GM21381 (cell line): ENCODE measurements around the gene DMPK.

Source experiments
- ATAC-seq: cut with Tn5 transposase; IDR thresholded peaks from one replicate; pipeline ENCODE4 v1.9.1; 2021; ENCODE audit warnings: mild to moderate bottlenecking, moderate library complexity; ENCODE audit not compliant: unreplicated experiment

Gene DMPK, protein sequence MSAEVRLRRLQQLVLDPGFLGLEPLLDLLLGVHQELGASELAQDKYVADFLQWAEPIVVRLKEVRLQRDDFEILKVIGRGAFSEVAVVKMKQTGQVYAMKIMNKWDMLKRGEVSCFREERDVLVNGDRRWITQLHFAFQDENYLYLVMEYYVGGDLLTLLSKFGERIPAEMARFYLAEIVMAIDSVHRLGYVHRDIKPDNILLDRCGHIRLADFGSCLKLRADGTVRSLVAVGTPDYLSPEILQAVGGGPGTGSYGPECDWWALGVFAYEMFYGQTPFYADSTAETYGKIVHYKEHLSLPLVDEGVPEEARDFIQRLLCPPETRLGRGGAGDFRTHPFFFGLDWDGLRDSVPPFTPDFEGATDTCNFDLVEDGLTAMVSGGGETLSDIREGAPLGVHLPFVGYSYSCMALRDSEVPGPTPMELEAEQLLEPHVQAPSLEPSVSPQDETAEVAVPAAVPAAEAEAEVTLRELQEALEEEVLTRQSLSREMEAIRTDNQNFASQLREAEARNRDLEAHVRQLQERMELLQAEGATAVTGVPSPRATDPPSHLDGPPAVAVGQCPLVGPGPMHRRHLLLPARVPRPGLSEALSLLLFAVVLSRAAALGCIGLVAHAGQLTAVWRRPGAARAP

DNA sequence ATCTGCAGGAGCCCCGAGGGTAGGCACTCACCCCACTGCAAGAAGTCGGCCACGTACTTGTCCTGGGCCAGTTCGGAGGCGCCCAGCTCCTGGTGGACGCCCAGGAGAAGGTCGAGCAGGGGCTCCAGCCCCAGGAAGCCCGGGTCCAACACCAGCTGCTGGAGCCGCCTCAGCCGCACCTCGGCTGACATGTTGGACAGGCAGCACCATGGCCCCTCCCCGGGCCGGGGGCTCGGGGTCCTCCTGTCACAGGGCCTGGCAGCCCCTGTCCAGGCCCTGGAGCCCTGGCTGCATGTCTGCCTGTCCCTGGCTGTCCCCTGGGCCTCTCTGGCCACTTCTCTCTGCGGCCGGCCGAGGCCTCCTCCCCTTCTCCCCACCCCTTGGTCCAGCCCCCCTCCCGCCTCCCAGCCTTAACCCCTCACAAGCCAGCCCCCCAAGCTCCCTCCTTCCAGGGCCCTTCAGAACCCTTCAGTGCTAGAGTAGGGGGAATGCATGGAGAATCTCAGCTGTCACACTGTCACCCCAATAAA lies at the start of gene DMPK:
DMPK (minus strand) TSS at position 329 of the 530 bp plus-strand sequence; CDS start at position 191, 138 bp downstream.
- ATAC-seq: no peak

DNA sequence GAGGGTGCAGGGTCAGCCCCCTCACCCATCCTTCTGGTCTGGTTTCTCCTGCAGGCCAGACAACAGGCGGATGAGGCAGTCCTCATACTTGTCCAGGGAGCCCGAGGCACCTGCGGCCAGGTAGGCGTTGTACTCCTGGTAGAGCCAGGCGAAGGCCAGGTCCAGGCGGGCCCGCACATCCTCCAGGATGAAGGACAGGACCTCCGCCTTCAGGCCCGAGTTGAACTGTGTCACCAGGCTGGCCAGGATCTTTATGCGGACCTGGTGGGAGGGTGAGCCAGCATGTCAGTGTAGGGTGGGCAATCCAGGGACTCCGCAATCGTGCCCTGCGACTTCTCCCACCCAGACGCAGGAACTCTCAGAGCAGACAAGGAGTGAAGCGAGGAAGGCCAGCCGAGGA lies 46.7 kb upstream of the DMPK start:
- ATAC-seq: no peak

DNA sequence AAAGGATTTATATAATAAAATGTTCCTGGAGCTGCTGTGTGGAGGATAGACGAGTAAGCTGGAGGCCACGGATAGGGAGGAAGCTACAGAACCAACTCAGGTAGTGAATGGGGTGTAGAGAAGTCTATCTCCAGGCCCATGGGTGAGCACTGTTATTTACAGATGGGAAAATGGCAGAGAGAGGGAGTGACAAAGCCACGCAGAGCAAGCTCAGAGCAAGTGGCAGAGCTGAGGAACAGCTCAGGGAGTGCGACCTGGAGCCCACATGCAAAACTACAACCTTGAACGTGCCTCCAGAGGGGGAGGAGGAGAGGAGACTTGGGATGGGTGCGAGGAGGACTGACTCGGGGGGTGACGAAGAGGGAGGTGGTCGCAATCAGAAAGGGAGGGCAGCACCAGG lies 46.2 kb upstream of the DMPK start:
- no peak for ATAC-seq

DNA sequence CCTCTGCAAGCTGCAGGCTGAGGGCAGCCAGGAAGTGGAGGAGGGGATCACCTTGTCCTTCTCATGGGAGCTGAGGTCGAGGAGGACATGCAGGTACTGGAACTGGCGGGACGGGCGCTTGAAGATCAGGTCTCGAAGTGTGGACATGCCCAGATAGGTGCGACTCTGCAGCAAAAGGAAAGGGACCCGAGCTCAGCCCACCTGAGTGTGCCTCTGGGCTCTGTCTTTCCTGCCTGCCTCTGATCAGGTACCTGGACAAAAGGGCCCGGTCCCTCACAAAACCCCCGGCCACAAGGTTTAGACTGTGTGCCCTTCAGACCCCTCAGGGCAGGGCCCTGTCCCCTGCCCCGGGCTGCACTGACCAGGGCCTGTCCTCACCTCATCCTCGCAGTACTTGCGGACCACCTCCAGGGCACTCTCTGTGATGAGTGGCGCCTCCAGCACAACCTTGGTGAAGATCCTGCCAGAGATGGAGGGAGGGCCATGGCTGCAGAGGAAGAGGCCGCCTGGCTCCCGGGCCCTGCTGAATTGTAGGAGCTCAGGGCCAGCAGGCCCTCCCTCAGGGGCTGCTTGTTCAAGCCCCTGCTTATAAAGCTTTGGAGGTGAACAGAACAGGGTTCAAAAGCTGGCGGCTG lies 45.3 kb upstream of the DMPK start:
- no peak for ATAC-seq

DNA sequence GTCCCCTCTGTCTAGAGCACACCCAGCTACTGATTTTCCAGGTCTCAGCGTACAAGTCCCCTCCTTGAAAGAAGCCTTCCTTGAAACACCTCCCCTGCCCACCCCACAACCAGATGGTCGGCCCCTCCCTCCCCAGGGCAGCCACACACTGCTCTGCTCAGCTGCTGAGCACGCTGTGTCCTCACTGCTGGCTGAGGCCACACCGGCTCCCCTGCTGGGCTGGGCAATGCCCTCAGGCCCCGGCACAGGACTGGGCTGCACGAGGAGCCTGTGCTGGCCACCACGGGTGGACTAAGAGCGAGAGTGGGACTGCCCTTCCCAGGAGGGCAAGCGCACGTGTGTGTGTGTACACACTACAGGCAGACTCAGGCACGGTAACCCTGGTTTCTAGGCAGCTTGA lies 44.6 kb upstream of the DMPK start:
- no peak for ATAC-seq

DNA sequence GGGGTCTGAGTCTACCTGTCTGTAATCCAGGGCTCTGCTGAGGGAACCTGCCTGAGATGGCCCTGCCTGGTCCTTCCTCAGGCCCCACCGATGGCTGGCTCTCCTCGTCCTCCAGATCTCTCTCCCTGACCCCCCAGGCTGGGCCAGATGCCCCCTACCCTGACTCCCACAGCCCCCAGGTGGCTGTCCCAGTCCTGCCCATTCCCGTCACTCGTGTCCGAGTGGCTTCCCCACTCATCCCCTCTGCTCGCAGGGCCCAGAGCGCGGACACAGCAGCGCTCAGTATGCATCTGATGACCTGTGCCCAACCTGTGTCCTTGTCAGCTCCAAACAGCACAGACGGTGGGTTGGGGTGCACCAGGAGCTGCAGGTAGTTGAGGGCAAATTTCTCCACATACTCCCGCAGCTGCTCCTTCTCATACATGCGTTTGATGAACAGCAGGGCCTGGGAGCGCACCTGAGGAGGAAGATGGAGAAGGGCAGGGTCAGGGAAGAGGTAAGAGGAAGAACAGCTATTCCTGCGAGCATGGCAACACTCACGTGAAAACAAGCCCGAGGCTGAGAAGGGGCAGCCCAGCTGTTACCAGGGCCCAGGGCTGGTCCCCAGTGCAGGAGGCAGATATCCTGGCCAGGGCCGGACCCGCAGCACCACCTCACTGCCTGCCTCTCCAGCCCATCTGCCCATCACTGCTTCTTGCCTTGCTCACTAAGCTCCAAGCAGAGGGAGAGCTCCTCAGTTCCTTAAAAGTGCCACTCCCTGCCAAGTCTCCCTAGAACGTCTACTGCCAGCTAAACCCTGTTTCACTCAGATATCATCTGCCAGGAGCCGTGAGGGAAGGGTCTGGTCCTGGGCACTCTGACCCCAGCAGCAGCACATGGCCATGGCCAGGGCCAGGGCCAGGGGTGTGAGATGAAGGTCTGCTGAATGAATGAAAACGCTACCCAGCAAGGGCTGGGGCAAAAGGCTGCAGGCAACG lies 43.9 kb upstream of the DMPK start:
- no peak for ATAC-seq

DNA sequence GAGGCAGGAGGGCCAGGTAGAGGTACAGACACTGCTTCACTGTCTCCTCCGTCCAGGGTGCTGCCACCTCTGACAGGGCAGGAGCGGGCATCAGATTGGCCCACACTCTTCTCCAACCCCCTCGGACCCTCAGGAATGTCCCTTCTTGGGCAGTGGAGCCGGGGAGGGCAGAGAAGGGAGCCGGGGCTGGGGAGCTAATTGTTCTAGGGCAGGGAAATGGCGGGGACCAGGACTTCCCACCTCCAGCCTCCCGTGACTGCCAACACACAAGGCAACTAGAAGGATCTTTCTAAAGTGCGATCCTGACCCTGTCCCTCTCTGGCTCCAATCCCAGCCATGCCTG lies 42.9 kb upstream of the DMPK start:
- no peak for ATAC-seq

DNA sequence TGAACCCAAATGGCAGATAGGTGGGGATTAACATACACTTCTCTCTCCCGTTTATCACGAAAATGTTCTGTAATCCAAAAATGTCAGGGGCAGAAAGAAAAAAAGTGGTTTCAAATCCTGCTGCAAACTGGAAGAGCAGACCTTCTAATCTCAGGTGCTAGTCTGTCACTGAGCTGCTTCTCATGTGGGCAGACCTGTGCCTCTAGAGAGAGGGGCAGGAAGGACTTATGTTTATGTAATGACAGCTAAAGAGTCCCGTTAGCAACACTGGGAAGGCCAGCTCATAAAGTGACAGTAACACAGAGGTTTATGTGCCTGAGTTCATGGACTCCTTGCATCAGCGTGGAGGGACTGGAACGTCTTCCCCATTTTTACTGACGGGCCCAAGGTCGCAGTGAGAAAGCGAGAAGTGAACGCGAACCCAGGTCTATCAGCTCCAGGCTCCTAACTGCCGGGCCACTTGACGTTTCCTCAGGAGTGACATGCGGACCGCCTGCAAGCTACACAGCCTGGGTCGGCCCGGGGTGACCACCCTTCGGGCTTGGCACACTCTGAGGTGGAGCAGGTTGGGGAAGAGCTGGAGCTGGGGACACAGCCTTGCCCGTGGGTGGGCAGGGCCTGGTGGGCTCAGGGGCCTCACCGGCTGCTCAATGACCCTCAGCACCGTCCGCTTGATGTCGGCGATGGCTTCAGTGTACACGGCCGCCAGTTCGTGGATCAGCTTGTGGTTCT lies 42.4 kb upstream of the DMPK start:
- no peak for ATAC-seq

DNA sequence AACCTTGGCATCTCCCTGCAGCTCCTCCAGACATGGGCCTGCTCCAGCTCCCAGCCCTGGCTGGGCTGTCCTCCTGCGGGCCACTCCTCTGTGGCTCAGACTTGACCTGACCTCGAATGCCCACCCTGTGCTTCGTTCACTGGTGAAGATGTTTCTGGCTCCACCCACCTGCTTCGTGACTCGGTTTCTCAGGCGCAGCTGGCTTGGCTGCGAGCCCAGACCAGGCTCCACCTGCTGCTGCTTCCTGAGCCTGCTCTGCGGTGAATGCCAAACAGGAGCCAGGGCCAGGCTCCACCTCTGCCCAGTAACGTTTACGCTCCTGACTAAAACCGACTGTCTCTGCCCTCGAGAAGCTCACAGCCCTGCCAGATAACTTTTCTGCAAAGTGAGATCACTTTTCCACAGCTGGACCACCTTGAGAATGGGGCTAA lies 41.8 kb upstream of the DMPK start:
- ATAC-seq: no peak

DNA sequence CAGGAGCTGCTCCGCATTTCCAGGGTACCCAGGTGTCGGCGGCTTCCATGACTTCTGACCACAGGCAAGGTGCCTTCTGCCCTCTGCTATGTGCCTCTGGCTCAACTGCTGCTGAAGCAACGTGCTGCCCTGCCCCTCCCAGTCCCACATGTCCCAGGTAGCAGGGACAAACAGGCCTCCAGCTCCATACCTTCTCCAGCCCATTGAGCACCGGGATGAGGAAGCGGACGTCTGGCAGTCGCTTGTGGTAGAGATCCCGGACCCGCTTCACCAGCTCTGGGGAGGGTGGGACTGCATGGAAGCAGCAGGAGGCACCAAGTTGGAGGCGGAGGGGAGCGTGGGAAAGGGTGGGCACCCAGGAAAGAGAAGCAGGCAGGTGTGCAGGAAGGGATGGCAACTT lies 40.9 kb upstream of the DMPK start:
- no peak for ATAC-seq

DNA sequence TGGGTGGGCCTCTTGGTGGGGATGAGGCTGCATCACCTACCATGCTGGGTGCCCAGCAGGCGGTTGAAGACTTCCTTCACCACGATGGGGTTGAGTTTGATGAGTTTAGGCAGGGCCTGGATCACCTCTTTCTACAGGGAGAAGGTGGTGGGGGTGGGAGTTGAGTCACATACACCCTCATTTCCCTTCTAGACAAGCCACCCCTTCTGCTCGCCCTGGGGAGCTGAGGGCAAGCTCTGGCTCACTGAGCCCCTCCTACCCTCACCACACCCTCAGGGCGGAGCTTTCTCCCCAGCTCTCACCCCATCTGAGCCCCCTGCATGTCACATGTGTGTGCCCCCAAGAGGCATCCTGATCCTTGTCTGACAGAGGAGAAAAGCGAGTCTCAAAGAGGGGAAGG lies 40.4 kb upstream of the DMPK start:
- no peak for ATAC-seq

DNA sequence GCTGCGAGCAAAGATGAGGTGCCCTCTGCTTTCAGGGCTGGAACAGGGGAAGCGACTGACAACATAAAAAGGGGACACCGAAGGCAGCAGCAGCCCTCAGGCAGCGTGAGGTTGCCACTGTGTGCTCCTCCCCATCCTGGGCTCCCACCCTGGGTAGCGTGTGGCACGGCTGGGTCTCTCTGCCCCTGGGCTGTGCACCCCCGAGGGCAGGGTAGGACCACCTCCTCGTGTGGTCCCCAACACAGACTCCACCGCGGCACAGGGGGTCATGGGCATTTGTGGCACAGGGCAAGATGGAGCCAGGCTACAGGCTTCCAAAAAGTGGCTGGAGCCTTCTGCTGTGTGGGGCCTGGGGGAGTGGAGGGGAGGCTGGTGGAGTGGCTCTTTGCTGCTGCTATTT lies 39.3 kb upstream of the DMPK start:
- no peak for ATAC-seq

DNA sequence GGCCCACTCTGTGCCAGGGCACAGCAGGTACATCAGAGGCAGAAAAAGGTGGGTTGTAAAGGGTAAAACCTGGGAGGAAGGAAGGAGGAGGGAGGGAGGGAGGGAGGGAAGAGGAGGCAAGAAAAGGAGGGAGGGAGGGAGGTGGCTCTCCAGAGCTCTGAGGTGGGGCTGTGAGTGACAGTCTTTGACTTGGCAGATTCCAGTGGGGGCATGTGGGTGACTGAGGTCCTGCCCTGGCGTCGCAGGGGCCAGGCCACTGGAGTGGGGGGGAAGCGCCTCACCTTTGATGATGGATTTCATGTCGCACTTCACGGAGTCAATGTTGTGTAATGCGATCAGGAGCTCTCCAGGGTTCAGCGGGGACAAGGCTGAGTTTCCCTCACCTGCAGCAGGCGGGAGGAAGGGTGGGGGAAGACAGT lies 38.8 kb upstream of the DMPK start:
- ATAC-seq: no peak

DNA sequence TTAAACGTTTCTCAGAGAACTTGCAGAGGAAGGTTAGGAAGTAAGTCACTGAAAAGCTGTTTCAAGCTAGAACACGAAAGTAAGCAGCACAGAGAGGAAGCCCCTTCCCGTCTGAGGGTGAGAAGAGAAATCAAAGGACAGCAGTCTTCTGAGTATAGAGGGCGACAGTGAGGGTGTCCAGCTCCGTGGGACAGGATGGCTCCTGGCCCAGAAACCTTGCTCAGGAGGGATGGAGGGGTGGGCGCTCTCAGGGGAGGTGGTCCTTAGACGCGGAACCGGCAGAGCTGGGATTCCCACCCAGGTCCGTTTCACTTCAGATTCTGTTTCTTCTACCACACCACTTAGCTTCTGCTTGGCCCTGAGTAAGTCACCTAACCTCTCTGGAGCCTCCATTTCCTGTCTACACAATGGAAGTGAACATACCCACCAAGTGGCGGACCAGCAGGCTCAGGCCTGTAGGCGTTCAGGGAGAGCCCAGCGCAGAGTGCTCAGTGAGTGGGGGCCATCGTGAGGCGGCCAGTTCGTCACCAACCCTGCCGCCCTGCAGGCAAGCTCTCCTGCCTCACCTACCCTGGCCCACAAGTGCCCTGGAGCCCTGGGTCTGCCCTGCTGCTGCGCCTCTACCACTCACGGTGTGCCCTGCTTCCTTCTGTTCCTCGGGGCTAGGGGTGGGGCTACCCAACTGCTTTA lies 38.3 kb upstream of the DMPK start:
- no peak for ATAC-seq

DNA sequence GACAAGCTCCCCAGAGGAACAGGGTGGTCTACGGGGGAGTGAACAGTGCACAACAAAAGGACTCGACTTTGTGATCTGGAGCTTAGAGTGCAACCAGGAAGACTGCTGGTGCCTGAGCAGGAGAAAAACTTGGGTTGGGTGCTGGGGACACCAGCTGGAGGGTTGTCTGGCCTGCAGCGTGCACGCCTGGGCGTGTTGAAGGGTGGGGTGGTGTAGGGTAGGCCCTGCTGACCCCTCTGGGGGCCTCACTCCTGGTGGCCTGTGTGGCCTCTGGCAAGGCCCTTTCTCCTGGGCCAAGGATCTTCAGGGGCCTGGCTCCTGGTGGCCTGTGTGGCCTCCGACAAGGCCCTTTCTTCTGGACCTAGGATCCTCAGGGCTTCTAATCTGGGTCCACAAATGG lies 37.5 kb upstream of the DMPK start:
- no peak for ATAC-seq

DNA sequence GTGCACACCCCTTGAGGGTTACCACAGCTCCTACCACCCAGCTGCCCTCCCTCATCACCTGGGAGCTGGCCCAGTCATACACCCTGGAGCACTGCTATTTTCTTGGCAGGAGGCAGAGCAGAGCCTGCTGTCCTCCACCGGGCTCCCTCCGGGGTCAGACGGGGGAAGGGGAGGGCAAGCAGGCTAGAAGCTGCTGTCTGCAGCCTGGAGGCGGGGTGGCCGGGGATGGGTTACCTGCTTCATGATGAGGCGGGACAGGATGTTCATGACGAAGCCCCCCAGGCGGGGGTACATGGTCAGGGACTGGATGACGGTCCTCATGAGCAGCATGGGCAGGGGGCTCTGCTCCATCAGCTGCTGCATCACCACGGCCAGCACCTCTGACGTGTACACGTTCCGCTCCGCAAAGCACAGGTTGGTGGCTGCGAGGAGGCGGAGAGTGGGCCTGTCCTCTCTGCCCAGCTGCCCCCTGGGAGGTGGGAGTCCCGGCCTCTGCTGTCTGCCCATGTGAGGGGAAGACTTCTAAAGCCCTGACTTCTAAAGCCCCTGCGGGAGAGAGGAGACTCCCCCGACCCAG lies 35.5 kb upstream of the DMPK start:
- ATAC-seq: no peak

DNA sequence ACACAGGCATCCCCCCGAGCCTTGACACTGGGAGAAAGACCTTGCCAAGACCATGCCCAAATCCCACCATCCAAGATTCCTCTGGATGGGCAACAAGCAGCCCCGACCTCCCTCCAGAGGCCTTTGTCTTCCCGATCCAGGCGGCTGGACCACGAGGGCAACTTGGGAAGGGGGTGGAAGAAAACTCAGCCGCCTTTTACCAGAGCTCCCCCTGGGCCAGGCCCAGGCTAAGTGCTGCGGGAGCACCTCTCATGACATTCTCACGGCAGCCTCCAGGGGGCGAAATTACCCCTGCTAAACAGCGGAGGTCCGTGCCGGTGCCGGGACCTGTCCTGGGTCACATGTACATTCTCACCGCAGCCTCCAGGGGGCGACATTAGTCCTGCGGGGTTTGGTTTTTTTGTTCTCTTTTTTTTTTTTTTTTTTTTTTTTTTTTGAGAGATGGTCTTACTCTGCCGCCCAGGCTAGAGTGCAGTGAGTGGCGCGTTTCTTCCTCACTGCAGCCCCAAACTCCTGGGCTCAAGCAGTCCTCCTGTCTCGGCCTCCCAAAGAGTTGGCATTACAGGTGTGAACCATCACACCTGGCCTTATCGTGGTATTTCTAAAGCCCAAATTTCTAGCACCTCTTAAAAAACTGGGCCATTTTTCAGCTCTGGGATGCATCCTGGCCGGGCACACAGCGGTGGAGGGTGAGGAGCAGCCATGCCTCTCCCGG lies 34.9 kb upstream of the DMPK start:
- peak; percentile 78 for ATAC-seq

DNA sequence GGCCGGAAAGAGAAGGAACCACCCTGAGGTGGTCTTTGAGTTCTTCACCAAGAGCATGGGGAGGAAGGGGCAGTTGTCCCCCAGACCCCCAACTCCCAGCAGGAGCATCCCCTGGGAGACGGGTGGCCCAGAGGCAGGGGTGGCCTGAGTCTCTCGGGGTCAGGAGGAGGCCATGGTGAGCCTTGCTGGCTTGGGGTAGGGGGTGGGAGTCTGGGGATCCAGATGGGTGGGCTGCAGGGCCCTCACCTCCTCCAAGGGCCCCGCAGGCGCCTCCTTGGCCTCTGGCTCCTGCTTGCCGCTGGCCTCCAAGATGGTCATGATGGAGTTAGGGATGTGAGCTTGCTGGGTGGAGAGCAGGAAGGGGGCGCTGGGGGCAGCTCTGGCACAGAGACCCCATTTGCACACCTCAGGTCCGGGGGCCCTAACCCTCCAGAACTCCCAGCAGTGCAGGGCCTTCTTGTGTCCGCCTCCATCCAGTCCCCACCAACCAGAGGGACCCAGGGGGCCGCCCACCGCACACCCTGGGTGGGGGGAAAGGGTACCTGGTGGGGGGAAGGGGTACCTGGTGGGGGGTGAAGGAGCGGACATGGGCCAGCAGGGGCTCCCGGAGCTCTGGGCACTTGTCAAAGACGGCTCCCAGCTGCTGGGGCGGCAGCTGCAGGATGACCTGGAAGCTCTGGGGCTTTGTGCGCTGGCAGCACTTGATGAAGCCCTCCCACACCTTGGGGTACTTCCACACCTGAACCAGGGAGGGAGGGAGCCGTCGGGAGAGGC lies 34.1 kb upstream of the DMPK start:
- no peak for ATAC-seq
